GM12891 (cell line): Measurements from ENCODE around the gene PYGL.

Source experiments
- POLR2A ChIP-seq: IDR thresholded peaks from 2 replicates; pipeline ENCODE4 v1.6.1; 2011; ENCODE audit warnings: low read depth, low read length, control low read depth
- POLR2AphosphoS5 ChIP-seq: IDR thresholded peaks from 2 replicates; pipeline ENCODE4 v1.6.1; 2011; ENCODE audit warnings: low read depth, low read length, control low read depth
- TAF1 ChIP-seq: IDR thresholded peaks from 2 replicates; pipeline ENCODE4 v1.6.1; 2011; ENCODE audit warnings: low read depth, low read length, control low read depth

DNA sequence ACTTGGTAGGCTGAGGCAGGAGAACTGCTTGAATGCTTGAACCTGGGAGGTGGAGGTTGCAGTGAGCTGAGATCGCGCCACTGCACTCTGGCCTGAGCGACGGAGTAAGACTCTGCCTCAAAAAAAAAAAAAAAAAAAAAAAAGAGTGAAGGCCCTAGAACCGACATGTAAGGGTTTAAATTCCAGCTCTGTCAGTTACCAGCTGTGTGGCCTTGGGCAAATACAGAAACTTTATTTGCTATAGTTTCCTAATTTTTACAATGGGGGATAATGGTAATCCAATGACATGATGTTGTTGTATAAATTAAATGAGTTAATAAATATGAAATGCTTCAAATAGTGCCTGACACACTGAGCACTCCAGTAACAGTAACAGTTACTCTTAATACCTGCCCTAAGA lies 19.6 kb upstream of the PYGL start:
- no peak for TF ChIP-seq POLR2A
- TF ChIP-seq TAF1, result no peak
- TF ChIP-seq POLR2AphosphoS5, result no peak
